ENCODE data around the gene RIPOR3.
A peak's percentile ranks its signal among the peaks of the same experiment; 100 is the strongest.

The RIPOR3 gene

DNA sequence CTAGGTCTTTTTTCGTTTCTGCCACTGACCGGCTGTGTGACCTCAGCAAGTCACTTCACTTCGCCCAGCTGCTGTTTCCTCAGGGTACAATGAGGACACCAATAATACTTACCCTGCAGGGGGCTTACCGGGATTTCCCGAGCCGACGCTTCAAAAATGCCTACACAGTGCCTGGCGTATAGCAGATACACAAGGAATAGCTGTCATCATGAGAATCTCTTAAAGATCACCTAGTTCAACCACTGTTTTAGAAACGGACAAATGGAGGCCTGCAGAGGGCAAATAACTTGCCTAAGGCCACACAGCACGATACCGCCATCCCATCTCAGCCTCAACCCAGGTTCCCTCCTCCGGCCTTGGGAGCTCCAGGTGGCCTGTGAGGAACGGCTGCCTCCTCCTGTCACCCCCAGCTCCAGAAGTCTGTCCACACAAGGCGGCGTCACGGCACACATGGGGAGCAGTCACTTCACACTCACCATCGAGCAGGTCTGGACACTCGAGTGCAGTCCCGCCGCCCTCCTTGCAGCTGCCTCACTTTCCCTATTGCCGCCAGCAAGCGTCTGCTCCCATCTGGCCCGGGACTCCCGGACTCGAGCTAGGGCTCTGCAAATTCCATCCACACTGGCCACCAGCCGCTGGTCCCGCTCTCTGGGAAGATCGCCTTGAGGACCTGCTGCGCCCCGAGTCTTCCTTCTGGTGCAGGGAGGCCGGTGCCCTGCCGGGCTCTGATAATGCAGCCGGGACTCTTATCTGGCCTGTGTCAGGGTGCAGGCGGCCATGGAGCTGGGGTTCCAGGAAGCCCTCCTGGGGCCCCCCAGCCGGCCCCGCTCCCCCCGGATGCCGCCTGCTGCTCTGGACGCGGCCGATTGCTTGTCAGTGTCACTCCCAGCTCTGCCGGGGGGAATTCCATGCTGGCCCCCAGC, at the start of gene RIPOR3:
Gene RIPOR3 (minus strand): TSS at position 893 of the 923 bp plus-strand sequence. CDS start 414 bp downstream, at position 479.
- DNase-seq: no peak

GRCh38 chr20:50737352-50737751, 46.0 kb upstream of the RIPOR3 start:
- DNase-seq: no peak

DNA sequence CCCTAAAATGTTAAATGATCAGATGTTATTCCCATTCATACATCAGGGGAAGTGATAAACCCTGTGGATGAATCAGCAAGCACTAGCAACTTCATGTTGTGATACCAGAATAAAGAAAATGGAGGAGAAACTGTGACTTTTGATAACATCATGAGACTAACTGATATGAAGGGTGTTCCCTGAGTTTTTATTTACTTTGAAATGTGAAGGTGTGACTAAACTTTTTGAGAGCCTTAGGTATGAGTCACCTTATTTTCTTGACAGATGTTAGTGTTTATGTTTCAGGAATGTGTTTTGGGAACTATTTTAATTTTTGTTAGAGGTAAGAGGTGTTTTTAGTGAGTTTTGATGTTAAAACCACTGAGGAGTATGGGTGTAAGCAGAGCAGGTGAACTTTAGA, 44.5 kb upstream of the RIPOR3 start:
- no peak for DNase-seq

DNA sequence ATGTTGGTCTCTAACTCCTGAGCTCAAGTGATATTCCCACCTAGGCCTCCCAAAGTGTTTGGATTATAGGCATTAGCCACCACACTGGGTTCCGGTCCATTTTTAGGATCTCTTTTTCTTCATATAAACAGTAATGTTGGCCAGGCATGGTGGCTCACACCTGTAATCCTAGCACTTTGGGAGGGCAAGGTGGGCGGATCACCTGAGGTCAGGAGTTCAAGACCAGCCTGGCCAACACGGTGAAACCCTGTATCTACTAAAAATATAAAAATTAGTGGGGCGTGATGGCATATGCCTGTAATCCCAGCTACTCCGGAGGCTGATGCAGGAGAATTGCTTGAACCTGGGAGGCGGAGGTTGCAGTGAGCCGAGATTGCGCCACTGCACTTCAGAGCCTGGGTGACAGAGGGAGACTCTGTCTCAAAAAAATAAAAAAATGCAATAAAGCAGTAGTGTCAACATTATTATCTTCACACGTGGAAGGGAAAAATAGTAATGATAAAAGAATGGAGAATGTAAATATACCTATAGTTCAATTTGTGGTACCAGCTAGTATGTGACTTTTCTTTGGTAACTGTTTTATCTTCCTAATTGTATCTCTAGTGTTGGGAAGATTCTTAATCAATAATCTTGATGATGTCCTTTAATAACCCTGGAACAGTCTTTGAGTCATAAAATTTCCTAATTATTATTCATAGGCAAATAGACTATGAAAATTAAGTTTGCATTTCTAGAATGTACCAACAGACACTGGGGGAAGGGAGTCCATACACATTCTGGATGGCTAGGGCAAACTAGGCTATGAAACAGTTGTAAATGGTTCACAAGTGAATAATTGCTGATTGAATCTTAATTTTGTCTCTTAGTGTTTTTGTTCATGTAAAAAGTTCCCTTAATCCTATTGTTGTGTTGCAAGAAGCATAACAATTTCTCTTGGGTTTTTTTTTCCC, 43.7 kb upstream of the RIPOR3 start:
- DNase-seq: no peak

GRCh38 chr20:50733644-50734349, 42.5 kb upstream of the RIPOR3 start:
- no peak for DNase-seq

DNA sequence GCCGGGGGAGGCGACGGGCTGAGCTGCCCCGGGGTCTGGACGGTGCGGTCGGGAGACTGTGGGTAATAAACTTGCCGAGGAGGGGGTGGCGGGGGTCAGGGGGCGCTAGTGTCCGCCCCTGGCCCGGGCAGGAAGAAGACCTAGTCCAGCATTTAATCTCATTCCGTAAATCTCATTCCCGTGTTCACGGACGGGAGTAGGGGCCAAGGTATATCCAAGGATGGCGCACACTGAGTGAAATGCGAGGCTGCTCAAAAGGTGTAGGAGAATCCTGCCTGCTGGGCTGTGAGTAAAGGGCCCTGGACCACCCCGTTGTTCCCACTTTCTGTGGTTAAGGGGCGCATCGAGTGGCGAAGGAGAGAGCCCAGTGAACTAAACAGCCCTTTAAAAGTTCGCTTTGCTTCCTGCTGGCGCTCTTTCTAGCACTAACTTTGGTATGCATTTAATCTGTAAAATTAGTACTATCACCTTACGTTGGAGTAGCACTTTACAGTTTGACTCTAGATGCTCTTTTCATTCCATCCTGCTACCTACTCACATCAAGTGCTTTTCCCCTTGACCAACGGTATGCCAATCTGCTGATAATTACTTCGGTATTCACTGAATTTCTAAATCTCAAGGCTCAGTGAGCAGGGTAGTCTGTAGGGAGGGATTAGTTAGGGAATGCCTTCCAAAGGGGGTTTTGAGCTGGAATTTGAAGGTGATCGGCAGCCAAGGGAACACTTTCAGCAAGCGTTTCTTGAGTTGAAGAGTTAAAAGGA, 40.8 kb upstream of the RIPOR3 start:
- DNase-seq: no peak

GRCh38 chr20:50731055-50731929, 40.0 kb upstream of the RIPOR3 start, which contains the start of gene PARD6B:
Gene PARD6B (plus strand): TSS chr20:50731580. CDS start chr20:50731787, 207 bp downstream.
- DNase-seq: peak; percentile 97

- DNase-seq: no peak
Measured at GRCh38 chr20:50730765-50731054, 39.4 kb upstream of the RIPOR3 start.

GRCh38 chr20:50729901-50730764, 38.8 kb upstream of the RIPOR3 start:
- no peak for DNase-seq

GRCh38 chr20:50728981-50729874, 37.9 kb upstream of the RIPOR3 start:
- DNase-seq: no peak

GRCh38 chr20:50728486-50728980, 37.2 kb upstream of the RIPOR3 start:
- DNase-seq: no peak

- no peak for DNase-seq
Measured at GRCh38 chr20:50727792-50728485, 36.6 kb upstream of the RIPOR3 start.

GRCh38 chr20:50726955-50727791, 35.8 kb upstream of the RIPOR3 start:
- DNase-seq: peak; percentile 60

GRCh38 chr20:50725724-50726005, 34.3 kb upstream of the RIPOR3 start:
- no peak for DNase-seq

DNA sequence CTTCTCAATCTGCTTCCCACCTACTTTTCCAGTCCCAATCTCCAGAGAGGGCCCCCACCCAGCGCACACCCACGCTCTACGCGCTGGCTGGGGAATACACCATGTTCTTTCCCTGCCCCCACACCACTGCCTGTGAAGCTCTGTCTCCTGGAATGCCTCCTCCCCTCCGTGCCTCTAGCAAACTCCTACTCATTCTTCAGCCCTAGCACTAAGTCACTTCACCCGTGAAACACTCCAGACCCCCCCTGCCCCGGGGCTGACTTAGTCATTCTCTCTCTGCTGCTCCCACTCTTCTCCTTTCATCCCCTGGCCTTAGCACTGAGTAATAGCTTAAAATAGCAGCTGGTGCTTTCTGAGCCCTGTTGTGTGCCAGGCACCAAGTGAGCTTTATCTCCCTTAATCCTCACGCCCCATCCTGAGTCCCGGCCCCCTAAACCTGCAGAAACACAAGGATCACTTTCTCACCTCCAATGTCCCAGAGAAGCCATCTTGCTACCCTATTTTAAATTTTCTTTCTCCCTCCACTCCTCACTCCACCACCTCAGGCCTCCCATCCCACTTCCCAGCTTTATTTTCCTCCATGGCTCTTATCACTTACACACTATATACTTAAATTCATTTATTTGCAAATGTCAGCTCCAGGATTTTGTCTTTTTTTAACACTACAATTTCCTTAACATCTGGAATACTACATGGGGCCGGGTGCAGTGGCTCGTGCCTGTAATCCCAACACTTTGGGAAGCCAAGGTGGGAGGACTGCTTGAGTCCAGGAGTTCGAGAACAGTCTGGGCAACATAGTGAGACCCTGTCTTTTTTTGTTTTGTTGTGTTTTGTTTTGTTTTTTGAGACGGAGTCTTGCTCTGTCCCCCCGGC, 33.7 kb upstream of the RIPOR3 start:
- DNase-seq: peak; percentile 81

DNA sequence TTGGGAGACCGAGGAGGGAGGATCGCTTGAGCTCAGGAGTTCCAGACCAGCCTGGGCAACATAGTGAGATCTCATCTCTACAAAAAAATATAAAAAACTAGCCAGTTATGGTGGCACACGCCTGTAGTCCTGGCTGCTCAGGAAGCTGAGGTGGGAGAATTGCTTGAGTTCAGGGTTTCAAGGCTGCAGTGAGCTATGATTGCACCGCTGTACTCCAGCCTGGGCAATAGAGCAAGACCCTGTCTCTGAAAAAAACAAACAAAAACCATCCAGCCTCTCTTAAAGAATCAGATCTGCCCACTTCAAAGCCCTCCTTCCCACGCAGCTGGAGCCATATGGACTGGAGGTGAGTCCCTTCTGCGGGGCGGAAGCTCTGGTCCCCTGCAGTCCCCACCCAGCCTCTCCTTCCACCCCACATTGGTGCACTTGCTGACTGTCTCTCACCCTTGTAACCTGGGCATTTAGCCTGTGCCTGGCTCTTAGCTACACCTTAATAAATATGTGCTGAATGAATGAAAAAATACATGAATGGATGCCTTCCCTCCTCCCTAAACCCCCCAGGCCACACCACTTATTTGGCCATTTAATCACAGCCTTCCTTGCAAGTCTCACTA, 32.9 kb upstream of the RIPOR3 start:
- no peak for DNase-seq
